GM11168 (cell line): ENCODE measurements around the gene RUNDC3A.

Source experiments
- in situ Hi-C: fragments of 300-500 bp; cut with MboI; formaldehyde crosslinking; loops from one replicate; pipeline ENCODE4 v1.12.0; 2022; ENCODE audit warnings: low sequenced_read_pairs; ENCODE audit not compliant: unreplicated experiment

The RUNDC3A gene

DNA sequence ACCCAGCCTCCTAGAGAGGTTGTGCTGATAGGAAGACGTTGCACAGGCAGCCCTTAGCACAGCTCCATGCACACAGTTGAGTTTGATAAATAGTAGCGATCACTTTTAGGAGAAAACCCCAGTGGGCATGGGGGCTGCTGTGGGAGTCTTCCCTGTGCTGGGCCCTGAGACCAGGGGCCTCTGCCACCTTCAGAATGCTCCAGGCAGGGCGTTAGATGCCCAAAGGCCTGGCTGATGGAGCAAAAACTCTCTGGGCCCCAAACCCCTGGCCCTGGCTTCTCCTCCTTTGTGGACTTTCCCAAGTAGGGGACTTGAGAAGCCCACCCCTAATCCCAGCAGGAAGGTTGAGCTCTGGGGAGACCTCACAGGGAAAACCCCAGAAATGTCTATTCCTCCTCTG, 26.1 kb upstream of the RUNDC3A start:
- in situ Hi-C loops: no loop called here

DNA sequence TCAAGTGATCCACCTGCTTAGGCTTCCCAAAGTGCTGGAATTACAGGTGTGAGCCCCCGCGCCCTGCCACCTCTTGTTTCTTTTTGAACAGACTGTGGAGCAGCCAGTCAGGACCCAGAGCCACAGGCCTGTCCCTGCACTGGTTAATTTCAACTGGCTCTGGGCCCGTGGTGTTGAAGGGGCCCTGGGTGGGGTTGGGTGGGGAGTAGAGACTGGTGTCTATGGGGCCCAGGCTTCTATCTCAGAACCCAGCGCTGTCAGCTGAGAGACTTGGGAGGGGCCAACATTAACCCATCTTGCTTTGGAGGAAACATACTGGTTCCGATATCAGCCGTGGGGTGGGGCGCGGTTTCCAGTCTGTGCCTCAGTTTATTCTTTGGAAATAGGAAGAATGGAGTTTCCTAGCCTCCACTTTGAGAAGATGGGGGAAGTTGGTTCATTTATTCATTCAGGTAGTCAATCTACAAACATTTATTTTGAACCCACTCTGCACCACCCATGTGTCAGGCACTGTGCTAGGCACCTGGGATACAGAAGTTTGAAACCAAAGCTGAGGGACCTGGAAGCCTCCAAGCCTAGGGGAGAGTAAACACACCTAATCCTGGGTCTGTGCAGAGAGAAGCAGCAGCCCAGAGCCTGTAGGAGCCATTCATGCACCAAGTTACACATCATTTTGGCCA, 24.9 kb upstream of the RUNDC3A start:
- in situ Hi-C loops: no loop called here

DNA sequence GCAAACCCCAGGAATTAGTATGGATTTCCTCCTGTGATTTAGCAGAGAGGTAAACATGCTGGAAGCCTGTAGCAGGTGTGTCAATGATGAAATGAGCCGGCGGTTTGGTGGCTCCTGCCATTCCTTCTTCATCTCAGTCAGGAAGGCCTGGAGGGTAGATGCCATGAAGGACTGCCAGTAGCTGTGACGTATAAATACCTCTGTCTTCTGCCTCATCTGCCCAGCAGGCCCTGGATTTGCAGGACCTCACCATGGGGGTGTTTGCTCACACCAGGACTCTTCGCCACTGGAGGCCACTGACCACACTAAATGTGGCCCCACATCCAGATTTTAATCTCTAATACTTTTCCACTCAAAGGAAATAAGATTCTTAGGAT, 24.4 kb upstream of the RUNDC3A start:
- in situ Hi-C loops: no loop called here

DNA sequence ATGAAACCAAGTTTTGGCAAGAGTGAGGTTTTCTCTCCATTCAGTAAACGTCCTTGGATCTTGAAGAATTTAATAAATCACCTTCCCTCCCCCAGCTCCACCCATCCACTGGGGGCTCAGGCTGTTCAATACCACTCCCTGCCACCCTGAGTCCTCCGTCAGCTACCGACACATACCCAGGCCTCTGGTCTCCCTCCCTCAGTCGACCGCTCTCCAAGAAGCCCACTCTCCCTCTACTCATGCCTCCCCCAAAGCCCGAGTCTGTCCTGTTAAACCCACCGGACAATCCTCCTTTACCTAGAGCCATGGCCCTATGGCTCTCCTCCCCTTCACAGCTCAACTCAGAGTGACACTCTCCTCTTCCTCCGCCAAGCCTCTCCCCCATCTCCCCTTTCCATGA, 20.8 kb upstream of the RUNDC3A start:
- in situ Hi-C loops: no loop called here

DNA sequence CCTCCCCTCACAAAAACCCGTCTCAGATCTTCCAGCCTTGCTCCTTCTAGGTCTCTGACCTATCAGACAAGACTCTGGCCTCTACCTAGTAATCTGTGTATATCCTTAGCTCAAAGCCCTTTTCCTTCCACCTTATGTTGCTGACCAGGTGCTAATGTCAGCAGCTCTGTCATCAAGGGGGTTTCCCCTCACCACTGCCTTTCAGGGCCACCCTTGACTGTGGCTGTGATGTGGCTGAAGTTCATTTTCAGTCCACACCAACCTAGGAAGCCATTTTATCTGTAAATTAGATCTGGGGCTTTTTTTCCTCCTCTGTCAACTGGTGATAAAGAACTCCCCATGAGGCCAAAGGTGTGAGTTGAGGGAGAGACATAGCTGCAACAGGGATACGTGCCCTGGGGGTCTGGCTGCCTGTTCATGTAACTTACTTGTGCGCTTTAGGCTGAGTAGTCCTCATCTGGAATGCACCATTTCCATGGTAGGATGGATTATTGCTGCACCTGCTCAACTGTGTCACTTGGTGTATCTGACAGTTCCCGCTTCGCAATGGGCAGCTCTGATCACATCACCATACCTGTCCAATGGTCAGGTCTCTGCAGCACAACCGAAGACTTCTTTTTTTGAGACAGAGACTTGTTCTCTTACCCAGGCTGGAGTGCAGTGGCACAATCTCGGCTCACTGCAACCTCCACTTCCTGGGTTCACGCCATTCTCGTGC, 14.7 kb upstream of the RUNDC3A start:
- in situ Hi-C loops: no loop called here

DNA sequence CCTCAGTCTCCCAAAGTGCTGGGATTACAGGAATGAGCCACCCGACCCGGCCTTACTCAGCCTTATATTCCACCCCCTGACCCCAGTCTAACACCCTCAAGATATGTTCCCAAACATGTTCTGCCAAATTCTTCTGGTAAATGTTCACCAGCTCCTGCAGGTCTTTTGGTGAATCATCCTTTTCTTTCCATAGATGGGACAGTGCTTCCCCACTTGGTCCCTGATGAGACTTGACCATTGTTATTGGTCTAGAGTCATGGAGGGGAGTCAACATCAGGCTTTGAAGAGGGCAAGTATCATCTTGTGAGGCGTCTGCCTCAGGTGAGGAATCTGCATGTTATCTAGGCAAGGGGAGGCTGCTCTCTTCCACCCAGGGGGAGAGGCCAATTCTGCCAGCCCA, 10.4 kb upstream of the RUNDC3A start:
- in situ Hi-C loops: no loop called here

DNA sequence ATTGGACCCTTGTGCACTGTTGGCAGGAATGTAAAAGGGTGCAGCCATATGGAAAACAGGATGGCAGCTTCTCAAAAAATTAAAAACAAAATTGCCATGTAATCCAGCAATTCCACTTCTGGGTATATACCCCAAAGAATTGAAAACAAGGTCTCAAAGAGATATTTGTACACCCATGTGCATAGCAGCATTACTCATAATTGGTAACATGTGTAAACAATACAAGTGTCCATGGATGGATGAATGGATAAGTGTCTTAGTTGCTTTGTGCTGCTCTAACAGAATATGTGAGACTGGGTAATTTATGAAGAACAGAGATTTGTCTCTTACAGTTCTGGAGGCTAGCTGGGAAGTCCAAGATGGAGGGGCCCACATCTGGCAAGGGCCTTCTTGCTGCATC, 3.8 kb upstream of the RUNDC3A start:
- in situ Hi-C loops: no loop called here

DNA sequence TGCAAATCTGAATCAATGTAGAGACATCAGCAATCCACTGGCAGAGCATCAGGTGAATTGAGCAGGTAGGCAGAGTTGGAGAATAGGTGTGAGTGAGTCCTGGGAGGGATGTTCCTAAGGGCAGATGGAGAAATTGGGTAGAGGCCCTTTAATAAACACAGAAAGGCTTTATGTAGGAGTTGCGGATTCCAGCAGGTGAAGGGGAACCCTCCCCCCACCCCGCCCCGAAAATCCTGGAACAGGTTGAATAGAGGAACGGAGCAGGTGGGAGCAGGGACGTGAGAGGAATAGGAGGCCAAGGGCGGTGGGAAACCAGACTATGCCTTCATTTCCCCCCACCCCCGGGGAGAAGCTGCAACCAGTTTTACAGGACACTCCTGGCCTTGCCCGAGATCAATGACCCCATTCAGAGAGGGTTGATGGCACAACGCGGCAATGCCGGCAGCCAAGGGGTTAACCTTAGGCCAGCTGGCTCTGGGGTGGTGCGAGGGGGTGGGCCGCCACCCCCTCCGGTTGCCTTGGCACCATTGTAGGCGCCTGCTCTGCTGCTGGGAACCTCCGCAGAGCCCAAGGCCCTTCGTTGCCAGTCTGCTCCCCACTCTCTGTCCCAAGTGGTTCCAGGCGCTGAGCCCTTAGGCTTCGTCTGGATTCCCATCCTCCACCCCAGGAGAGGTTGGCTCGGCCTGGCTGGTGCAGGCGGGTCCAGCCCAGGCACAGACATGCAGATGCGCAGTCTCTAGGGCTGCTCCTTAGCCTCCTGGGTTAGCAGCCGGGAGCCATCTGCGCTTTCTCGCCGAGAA, 814 bp upstream of the RUNDC3A start:
- in situ Hi-C loops: no loop called here

DNA sequence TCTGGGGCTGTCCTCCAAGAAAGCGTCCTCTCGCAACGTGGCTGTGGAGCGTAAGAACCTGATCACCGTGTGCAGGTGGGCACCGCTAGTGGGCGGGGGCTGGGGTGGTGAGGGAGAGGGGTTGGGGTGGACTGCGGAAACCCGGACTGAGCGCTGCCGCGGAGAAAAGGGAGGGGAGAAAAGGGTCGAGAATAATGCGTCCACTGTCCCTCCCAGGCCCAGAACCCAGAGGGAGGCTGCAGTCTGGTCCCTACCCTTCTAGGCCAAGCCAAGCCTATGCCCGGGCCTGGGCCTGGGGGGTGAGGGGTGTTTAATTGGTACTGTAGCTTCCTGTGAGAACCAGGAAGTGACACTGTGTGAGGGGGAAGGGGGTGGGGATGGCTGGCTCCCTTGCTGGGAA, 464 bp downstream of the RUNDC3A start:
- in situ Hi-C loops: no loop called here

DNA sequence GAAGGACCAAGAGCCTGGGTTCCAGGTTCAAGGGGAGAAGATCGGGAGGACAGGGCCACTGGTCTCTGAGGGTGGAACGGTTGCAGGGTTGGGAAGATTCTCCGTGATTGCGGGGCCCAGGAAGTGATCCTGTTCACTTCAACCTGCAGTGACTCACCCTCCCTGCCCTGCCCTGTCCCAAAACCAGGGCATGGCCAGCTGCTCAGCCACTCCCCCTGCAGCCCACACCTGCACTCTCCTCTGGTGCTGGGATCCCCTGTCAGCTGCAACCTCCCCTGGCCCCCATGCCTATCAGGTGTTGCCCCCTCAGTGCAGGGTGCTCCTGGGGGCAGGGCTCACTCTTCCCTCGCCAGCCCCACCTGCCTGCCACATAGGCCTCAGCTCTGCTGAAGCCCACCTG, 1.1 kb downstream of the RUNDC3A start:
- in situ Hi-C loops: no loop called here

DNA sequence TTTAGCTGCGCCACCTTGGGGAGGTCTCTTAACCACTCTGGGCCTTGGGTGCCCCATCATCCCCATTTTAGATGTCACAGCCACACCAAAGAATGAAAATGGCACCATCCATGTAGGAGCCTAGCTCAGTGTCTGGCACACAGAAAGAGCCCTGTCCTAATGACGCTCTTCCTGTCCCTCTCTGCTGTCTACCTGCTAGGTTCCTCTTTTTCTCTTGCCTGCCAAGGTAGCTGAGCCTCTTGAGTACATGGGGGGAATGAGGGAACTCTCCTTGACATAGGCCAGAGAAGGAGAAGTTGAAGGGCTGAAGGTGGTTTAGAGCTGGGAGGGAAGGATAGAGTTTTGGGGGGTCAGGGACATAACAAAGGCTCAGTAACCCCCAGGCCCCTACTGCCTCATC, 1.8 kb downstream of the RUNDC3A start:
- in situ Hi-C loops: no loop called here

DNA sequence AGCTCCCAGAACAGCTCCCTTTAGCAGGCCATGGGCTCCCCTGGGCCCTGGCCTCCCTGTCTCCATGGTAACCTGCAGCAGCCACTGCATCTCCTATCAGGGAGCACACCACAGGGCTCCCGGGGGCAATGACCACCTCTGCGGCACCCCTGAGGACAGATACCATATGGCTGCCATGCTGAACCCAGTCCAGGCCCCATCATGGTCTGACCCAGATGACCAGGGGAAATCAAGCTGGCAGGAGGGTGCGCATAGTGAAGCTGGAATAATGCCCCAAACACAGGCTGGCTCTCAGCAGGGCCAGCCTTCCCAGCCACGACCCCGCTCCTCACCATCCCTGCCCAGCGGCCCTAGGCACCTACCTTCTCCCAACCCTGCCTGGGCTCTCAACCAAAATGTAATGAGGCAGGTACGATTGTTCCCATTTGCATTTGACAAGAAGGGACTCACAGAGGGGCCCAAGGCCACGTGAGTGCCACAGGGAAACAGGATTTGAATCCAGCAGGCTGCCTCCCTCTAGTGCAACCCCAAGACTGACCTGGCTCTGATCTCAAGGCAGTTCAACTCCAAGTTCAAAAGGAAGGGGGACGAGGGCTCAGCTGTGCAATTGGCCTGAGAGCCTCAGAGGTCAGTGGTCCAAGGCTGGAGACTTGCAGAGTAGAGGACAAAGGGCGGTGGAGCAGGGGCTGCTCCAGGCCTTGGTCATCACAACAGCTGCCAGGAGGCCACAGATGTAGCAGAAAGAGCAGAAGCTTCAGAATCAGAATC, 2.4 kb downstream of the RUNDC3A start:
- in situ Hi-C loops: no loop called here

DNA sequence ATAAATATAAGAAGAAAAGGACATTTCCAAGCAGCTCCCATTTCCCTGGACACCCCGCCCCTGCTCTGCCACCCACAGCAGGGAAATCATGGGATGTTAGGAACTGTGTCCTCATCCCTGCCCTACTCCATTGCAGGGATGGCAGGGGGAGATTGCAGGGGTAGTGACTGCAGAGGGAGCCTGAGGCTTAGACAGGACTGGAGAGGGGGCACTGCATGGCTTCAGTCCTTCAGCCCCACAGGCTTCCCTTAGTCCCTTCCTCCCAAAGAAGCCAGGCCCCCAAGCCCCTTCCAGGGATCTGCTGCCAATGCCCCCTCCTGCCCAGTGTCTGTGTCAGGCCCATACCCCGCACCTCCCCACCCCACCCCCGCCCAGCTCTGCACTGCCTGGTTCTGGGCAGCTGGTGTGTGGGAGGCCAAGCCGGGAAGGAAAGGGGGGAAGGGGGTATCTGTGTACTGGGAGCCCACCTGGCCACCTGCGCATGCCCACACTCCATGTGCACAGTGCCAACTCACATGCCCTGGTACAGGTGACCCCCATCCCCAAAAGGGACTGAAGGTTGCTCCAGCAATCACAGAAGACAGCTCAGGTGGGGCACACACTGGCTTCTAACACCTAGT, 3.3 kb downstream of the RUNDC3A start:
- in situ Hi-C loops: no loop called here

DNA sequence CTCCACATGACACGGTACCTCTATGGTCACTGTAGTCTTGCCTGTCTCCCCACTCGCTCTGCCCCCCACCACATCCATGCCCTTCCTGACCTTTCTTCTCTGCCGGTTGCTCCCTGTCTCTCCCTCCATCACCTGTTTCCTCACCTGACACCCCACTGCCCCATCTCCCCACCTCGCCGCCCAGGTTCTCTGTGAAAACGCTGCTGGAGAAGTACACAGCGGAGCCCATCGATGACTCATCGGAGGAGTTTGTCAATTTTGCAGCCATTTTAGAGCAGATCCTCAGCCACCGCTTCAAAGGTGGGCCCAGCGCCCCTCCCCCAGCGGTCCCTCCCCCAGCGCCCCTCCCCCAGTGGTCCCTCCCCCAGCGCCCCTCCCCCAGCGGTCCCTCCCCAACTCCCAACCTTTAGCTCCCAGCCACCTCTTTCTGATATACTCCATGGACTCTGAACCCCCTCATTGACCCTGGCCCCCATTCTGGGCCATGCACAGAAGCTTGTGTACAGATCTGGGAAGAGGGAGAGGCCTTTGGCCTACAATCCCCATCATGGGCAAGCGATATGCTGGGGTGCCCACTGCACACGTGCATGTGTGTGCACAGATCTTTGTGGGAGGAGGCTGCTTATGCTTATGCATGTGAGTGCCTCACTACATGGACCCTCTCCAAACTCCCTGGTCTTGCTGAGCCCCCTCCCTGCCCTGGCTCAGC, 4.1 kb downstream of the RUNDC3A start:
- in situ Hi-C loops: no loop called here

DNA sequence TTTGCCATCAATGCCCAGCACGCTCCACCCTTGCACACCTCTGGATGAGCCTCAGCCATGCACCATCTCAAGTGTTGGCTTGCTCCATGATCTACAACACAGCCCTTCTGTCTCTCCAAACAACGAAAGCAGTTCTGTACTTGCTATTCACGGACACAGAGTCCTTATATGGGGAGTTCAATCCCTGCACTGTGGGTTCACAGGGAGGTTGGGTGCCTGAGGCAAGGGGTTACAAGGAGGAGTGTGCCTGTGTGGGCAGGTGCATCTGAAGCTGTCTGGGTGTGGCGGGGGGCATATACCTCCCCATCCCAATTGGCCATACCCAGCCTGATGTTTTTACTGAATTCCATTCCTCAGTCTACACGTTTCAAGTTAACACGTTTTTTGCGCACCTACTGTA, 5.6 kb downstream of the RUNDC3A start:
- in situ Hi-C loops: no loop called here

DNA sequence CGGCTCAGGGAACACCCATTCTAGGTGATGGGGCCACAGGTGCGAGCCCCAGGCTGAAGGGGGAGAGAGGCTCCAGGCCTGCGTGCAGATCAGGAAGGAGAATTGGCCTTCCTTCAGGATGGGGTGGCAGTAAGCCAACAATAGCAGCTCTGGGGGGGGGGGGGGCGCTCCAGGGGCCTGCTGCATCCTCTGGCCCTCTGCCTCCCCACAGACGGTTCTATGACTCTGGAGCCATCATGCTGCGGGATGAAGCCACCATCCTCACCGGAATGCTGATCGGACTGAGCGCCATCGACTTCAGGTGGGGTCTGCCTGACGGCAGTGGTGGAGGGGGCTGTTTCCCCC, 6.1 kb downstream of the RUNDC3A start:
- in situ Hi-C loops: no loop called here

DNA sequence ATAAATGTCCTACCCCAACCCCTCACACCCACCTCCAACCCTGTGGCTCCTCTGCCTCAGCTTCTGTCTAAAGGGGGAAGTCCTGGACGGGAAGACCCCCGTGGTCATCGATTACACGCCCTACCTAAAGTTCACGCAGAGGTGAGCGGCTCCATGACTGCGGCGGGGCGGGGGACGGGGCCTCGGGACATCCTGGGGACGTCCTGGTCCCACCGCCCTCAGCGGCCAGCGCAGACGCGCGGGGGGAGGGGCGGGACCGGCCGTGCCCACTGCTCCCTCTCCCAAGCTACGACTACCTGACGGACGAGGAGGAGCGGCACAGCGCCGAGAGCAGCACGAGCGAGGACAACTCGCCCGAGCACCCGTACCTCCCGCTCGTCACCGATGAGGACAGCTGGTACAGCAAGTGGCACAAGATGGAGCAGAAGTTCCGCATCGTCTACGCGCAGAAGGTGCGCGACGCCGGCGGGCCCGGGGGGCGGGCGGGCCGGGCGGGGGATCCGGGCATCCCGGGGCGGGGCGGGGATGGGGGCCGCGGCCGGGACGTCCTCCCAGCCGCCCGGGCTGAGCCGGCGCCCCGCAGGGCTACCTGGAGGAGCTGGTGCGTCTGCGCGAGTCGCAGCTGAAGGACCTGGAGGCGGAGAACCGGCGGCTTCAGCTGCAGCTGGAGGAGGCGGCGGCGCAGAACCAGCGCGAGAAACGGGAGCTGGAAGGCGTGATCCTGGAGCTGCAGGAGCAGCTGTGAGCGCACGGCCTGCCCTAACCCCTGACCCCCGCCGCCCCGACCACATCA, 6.7 kb downstream of the RUNDC3A start:
- in situ Hi-C loops: no loop called here

DNA sequence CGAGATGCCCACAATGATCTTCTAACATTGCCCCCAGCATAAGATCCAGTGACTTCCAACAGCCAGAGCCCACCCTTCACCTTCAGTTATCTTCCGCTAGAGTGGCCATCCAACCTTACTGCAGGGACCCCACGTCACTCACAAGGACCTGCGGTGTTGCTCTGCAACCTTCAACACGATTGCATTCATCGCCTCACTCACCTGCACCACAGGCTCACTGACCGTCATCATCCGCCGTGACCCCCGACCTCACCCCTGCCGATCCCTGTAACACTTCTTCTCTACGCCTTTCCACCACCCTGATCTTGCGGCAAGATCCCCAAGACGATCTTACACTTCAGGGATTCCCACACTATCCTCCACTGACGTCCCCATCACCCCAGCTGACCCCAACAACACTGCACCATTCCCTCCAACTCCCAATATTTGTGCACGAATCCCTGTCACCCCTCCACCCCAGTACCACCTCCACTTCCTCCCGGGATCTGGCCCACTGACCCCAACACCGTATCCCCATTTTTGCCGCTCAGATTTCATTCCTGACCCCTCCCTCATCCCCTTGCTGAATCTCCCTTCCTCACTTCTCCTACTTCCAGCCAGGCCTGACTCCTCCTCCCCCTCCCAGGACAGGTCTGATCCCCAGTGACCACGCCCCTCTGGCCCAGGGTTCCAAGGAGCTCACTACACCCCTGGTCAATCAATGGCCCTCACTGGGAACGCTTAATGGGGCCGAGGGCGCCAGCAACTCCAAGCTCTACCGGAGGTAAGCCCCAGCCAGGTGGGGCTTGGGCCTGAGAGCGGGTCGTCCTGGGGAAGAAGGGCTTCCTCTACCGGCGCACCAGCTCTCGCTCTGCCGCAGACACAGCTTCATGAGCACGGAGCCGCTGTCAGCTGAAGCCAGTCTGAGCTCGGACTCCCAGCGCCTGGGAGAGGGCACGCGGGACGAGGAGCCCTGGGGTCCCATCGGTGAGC, 7.6 kb downstream of the RUNDC3A start:
- in situ Hi-C loops: no loop called here
